ENCODE data around the gene PHF1. TPM values are rescaled to one million over a fixed set of nuclear protein-coding genes. Genes with fewer than 3 reads are reported as not detected.
"Not testable (repeated sequence)": the region's sequence is repeated elsewhere in the genome, so short reads cannot be mapped to it uniquely, and the experiment has no call there.

The PHF1 gene
- total RNA-seq, 1 donor from 2014 or later: 58.1 TPM

GRCh38 chr6:33372526-33373123 is 38.2 kb upstream of the PHF1 start:
- DNase-seq (ENCODE audit: low spot score, unreplicated experiment): no peak
- no peaks in the 10 kb centered on the region for H3K9me3 Mint-ChIP-seq (ENCODE audit: low read depth)
- H3K27me3 Mint-ChIP-seq: no peaks in the 10 kb centered on the region
- H3K36me3 Mint-ChIP-seq (ENCODE audit: insufficient read depth): no peaks in the 10 kb centered on the region
- no peak overlapping the region for H3K27ac Mint-ChIP-seq
- TF ChIP-seq, protein P1, sequence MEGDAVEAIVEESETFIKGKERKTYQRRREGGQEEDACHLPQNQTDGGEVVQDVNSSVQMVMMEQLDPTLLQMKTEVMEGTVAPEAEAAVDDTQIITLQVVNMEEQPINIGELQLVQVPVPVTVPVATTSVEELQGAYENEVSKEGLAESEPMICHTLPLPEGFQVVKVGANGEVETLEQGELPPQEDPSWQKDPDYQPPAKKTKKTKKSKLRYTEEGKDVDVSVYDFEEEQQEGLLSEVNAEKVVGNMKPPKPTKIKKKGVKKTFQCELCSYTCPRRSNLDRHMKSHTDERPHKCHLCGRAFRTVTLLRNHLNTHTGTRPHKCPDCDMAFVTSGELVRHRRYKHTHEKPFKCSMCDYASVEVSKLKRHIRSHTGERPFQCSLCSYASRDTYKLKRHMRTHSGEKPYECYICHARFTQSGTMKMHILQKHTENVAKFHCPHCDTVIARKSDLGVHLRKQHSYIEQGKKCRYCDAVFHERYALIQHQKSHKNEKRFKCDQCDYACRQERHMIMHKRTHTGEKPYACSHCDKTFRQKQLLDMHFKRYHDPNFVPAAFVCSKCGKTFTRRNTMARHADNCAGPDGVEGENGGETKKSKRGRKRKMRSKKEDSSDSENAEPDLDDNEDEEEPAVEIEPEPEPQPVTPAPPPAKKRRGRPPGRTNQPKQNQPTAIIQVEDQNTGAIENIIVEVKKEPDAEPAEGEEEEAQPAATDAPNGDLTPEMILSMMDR (IDR thresholded peaks at IDR 0.05; ENCODE audit: unreplicated experiment): no peak
- peaks cover 16% of the 10 kb centered on the region for H3K4me1 Mint-ChIP-seq (ENCODE audit: low read depth)
- no peak overlapping the region for H3K4me3 Mint-ChIP-seq (ENCODE audit: low read depth)

DNA sequence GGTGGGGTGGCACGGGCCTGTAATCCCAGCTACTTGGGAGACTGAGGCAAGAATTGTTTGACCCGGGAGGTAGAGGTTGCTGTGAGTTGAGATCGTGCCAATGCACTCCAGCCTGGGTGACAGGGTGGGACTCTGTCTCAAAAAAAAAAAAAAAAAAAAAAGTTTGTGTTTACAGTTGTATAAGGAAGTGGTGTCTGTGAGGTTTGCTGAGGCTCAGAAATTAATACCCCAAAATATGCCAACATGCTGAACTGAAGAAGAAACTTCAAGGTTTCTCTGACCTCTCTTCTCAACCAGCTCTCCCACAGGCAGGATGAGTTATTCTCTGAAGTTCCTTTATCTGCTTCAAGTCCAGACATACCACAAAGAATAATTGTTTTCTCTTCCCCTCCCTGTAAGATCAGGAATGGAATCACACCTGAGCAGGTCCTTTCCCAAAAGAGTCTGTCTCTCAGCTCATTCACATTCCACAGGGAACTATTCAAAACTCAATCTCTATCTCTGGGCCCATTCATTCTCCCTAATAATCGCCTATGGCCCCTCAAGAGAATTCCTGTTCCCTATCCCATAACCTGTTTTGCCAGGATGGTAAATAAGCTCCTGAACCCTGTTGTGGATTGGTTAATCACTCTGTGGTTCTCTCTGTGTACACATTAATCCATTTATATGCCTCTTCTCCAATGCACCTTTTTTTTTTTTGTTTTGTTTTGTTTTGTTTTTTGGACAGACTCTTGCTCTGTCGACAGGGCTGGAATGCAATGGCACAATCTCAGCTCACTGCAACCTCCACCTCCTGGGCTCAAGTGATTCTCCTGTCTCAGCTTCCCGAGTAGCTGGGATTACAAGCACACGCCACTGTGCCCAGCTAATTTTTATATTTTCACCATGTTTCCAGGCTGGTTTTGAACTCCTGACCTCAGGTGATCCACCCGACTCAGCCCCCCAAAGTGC is 36.6 kb upstream of the PHF1 start:
- Mint-ChIP-seq H3K36me3 (ENCODE audit: insufficient read depth) (no peaks in the 10 kb centered on the region), H3K9me3 (ENCODE audit: low read depth) (no peaks in the 10 kb centered on the region), H3K4me1 (ENCODE audit: low read depth) (peaks cover 16% of the 10 kb centered on the region), H3K27ac (no peak overlapping the region), H3K4me3 (ENCODE audit: low read depth) (no peak overlapping the region), H3K27me3 (no peaks in the 10 kb centered on the region)
- TF ChIP-seq, protein P1 (IDR thresholded peaks at IDR 0.05; ENCODE audit: unreplicated experiment): no peak
- no peak for DNase-seq (ENCODE audit: low spot score, unreplicated experiment)

DNA sequence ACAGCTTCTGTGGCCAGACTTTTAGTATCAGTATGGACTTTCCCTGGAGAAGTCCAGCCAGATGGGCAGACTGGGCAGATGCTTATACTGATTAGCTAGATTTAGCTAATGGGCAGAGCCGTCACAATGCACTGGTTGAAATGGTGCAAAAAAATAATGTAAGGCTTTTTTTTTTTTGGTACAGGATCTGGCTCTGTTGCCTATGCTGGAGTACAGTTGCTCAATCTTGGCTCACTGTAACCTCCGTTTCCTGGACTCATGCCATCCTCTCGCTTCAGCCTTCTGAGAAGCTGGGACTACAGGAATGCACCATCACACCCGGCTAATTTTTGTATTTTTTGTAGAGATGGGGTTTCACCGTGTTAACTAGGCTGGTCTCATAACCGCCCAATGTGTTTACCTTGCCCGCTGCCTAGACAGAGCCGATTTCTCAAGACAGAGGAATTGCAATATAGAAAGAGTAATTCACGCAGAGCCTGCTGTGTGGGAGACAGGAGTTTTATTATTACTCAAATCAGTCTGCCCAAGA is 35.6 kb upstream of the PHF1 start:
- no peaks in the 10 kb centered on the region for H3K36me3 Mint-ChIP-seq (ENCODE audit: insufficient read depth)
- no peaks in the 10 kb centered on the region for H3K9me3 Mint-ChIP-seq (ENCODE audit: low read depth)
- no peak overlapping the region for H3K4me3 Mint-ChIP-seq (ENCODE audit: low read depth)
- no peak for DNase-seq (ENCODE audit: low spot score, unreplicated experiment)
- H3K4me1 Mint-ChIP-seq (ENCODE audit: low read depth): peaks cover 16% of the 10 kb centered on the region
- TF ChIP-seq, protein P1 (IDR thresholded peaks at IDR 0.05; ENCODE audit: unreplicated experiment): no peak
- H3K27me3 Mint-ChIP-seq: no peaks in the 10 kb centered on the region
- no peak overlapping the region for H3K27ac Mint-ChIP-seq

GRCh38 chr6:33377171-33377570 is 33.6 kb upstream of the PHF1 start:
- no peak overlapping the region for H3K4me3 Mint-ChIP-seq (ENCODE audit: low read depth)
- H3K36me3 Mint-ChIP-seq (ENCODE audit: insufficient read depth): no peaks in the 10 kb centered on the region
- no peaks in the 10 kb centered on the region for H3K27me3 Mint-ChIP-seq
- H3K4me1 Mint-ChIP-seq (ENCODE audit: low read depth): peaks cover 16% of the 10 kb centered on the region
- H3K9me3 Mint-ChIP-seq (ENCODE audit: low read depth): no peaks in the 10 kb centered on the region
- no peak for DNase-seq (ENCODE audit: low spot score, unreplicated experiment)
- no peak overlapping the region for H3K27ac Mint-ChIP-seq
- TF ChIP-seq, protein P1 (IDR thresholded peaks at IDR 0.05; ENCODE audit: unreplicated experiment): no peak

DNA sequence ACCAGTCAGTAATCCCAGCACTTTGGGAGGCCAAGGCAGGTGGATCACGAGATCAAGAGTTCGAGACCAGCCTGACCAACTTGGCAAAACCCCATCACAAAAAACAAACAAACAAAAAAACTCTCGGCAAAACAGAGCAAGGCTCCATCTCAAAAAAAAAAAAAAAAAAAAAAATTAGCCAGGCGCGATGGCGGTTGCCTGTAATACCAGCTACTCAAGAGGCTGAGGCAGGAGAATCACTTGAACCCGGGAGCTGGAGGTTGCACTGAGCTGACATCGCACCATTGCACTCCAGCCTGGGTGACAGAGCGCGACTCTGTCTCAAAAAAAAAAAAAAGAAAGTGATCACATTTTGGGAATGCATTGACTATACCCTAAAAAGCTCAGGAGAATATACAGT is 31.6 kb upstream of the PHF1 start:
- H3K36me3 Mint-ChIP-seq (ENCODE audit: insufficient read depth); H3K4me1 Mint-ChIP-seq (ENCODE audit: low read depth); H3K9me3 Mint-ChIP-seq (ENCODE audit: low read depth); H3K4me3 Mint-ChIP-seq (ENCODE audit: low read depth); H3K27ac Mint-ChIP-seq; DNase-seq (ENCODE audit: low spot score, unreplicated experiment); H3K27me3 Mint-ChIP-seq: not testable (repeated sequence)

All from progenitor cell of endocrine pancreas (in vitro differentiated cells).